DMS153 (cell line): ENCODE measurements around the gene CUTA.

Source experiments
- DNase-seq: peaks from one replicate; lab custom pipeline; 2025; lab: John Stamatoyannopoulos, UW

The CUTA gene, protein sequence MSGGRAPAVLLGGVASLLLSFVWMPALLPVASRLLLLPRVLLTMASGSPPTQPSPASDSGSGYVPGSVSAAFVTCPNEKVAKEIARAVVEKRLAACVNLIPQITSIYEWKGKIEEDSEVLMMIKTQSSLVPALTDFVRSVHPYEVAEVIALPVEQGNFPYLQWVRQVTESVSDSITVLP

DNA sequence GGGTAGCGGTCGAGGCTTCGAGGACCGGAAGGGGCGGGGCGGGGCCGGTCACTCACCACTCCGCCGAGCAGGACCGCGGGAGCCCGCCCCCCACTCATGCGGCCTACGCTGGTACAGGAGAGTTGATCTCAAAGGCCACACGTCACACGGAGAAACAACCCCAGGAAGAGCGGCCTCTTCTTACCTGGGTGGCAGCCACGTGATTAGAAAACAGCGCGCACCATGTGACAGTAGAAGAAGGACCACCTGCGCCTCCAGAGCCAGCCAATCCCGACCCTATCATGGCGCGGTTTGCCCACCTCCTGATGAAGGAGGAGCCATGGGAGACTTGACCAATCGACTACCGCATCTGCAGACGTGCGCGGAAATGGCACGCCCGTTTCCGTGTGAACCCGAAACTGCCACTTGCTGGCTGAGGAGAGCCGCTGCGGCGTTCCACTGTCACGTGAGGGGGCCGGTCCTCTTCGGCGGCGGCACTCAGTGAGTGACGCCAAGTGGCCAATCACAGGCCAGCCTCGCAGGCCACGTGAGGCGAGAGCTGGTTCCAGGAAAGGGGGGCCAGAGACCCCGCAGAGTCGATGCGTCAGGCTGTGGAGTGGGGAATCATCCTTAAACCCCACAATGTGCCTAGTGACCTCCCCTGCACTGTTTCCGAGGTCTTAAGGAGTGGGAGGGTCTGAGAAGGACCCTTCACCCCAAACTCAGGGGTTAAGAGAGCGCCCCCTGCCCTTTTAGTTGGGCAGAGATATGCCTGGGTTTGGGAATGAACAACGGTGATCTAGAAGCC lies at the start of gene CUTA:
TSS of gene CUTA (minus strand) at position 205 of the 787 bp plus-strand sequence. CDS start at position 98, 107 bp downstream.
- peak; percentile 100 for DNase-seq

DNA sequence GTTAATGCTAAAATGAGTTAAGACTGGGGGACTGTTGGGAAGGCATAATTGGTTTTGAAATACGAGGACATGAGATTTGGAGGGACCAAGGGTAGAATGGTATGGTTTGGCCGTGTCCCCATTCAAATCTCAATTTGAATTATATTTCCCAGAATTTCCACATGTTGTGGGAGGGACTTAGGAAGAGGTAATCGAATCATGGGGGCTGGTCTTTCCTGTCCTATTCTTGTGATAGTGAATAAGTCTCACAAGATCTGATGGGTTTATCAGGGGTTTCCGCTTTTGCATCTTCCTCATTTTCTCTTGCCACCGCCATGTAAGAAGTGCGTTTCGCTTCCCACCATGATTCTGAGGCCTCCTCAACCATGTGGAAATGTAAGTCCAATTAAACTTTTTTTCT lies 49.2 kb upstream of the CUTA start:
- no peak for DNase-seq

DNA sequence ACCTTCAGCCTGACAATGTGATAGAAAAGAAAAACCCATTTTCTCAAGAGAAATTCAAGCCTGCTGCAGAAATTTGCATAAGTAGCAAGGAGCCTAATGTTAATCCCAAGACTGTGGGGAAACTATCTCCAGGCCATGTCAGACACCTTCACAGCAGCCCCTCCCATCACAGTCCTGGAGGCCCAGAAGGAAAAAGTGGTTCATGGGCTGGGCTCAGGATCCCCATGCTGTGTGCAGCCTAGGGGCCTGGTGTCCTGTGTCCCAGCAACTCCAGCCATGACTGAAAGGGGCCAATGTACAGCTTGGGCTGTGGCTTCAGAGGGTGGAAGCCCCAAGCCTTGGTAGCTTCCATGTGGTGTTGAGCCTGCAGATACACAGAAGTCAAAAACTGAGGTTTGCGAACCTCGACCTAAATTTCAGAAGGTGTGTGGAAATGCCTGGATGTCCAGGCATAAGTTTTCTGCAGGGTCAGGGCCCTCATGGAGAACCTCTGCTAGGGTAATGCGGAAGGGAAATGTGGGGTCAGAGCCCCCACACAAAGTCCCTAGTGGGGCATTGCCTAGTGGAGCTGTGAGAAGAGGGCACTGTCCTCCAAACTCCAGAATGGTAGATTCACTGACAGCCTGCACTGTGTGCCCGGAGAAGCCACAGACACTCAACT lies 48.3 kb upstream of the CUTA start:
- no peak for DNase-seq

DNA sequence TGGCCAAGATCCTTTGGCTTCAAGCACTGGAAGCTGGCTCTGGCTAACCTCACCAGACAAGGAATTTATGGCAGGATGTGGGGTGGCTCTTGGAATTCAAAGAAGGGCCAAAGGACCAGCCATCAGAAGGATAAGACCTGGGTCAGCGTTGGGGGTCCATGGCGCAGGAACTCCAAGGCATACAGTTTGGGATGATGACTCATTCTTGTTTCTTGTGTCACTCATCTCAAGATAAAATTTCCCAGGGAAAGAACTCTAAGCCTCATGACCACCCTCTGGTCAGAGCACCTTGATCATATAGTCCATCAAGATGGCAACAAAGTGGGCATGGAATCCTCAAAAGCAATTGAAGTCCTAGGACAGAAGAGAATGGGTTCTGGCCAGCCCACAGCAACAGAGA lies 41.3 kb upstream of the CUTA start:
- no peak for DNase-seq

DNA sequence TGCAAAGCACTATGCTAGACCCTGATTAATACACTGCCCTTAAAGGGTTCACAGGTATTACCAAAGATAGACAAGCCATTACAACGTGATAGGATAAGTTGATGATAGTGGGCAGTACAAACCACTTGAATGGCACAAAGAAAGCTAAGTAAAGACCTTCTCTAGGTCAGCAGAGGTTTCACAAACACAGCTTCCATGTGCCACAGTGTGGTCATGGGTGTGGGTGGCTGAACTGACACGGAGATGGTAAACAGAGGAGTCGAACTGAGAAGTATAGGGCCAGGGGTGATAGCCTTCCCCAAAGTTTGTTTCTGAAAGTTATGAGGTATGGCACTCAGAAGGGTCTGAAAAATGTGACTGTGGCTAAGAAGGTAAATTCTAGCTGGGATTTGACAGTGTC lies 40.8 kb upstream of the CUTA start:
- no peak for DNase-seq

DNA sequence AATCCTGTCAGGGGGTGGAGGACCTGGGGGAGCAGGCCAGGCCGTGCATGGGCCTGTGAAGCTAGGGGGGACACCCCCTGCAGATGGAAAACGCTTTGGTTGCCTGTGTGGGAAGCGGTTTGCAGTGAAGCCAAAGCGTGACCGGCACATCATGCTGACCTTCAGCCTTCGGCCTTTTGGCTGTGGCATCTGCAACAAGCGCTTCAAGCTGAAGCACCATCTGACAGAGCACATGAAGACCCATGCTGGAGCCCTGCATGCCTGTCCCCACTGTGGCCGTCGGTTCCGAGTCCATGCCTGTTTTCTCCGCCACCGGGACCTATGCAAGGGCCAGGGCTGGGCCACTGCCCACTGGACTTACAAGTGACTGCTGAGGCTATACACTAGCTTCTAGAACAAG lies 38.2 kb upstream of the CUTA start:
- no peak for DNase-seq

DNA sequence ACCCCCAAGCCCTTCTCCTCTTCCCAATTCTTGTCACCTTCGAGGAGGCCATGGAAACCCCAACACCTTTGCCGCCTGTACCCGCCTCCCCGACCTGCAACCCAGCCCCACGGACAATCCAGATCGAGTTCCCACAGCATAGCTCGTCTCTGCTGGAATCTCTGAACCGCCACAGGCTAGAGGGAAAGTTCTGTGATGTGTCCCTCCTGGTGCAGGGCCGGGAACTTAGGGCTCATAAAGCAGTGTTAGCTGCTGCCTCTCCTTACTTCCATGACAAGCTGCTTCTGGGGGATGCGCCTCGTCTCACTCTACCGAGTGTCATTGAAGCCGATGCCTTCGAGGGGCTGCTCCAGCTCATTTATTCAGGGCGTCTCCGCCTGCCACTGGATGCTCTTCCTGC lies 37.1 kb upstream of the CUTA start:
- no peak for DNase-seq

DNA sequence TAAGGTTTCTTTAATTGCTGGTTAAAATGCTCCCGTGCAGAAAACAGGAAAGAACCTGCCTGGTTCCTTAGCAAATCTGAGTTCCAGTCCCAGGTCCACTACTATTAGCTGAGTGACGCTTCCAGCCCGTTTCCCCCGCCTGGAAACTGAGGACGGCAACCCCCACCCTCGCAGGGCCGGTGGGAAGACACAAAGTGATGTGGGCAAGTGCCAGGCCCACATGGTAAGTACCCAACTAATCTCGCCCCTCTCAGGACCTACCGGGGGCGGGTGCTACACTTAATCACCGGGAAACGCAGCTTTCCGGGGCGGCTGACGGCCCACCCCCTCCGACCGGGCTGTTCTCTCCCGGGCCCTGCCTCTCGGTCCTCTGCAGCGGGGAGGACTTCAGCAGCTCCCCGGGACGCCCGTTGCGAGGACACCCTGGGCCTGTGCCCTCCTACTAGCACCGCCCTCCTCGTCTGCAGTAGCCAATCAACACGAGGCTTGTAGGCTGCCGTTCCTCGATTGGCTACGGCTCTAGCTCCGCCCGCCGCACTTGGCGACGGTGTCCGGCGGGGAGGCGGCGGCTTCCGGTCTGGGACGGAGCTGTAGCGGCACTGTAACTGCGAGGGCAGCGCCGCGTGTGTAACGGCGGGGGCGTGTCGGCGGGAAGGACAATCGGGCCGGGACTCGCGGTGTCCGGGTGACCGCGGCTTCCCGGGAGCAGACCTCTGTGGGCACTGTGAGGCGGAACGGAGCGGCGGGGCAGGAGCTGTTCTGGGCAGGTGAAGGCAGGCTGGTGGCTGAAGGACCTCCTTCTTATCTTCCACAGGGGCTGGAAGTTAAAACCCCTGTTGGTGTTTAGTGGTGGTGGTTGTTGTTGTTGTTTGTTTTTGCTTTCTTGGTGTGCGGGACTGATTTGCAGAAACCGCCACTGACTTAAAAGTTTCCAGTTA lies 36.4 kb upstream of the CUTA start, which contains the start of gene ZBTB9:
TSS of gene ZBTB9 (plus strand) at position 568 of the 938 bp plus-strand sequence. CDS start 525 bp downstream, outside the sequence.
- peak; percentile 94 for DNase-seq

DNA sequence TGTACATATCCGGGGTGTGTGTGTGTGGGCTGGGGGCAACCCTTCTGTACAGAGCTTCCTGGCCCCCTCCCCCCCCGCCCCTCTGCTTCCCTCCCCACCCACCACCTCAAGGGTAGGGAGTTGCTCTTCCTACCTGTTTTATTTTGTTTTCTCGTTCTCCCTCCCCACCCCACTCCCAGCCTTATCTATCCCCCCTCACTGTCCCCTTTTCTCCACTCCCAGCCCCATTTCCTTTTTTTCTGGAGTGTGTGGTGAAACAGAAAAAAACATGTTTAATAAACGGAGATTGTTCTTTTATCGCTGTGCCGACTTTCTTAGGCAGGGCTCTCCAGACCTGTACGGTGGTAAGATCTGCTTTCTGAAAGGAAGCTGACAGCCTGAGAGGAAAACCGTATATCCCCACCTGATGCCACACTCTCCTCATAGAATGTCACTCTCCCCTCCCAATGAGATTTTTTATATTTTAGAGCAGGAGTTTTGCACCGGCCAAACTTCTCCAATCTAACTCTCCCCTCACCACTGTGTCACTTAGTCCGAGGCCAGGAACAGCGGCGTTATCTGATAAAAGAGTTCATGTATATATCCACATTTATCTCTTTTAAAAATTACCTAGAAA lies 35.6 kb upstream of the CUTA start:
- DNase-seq, result no peak

DNA sequence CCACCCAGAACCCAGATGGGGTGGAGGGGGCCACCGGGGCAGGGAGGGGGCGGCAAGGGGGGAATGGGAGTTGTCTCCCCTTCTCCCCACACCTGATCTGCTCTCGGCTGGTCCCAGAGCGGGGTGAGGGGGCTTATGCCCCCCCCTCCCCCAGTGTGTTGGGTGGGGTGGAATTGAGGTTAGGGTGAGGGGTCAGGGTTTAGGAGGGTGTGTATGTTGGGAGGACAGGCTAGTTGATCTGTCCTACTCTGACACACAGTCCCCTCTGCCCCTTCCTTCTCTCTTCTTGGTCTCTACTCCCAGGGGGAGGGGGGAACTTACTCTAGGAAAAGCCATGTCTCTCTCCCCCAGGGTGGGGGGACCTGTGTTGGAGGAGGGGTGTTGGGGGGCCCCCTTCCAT lies 34.6 kb upstream of the CUTA start:
- no peak for DNase-seq

DNA sequence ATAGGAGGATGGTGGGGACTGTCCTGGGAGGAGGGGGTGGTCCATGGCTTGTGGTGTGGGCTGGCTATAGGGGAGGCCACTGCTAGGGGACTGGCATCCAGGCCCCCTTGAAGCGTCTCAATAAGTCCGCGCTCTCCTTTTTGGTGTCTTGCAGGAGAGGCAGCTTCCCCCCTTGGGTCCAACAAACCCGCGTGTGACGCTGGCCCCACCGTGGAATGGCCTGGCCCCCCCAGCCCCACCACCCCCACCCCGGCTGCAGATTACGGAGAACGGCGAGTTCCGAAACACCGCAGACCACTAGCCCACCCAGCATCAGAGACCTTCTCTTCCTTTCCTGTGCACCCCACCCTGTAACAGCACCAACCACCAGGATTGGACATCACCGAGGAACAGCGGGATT lies 33.7 kb upstream of the CUTA start:
- no peak for DNase-seq

DNA sequence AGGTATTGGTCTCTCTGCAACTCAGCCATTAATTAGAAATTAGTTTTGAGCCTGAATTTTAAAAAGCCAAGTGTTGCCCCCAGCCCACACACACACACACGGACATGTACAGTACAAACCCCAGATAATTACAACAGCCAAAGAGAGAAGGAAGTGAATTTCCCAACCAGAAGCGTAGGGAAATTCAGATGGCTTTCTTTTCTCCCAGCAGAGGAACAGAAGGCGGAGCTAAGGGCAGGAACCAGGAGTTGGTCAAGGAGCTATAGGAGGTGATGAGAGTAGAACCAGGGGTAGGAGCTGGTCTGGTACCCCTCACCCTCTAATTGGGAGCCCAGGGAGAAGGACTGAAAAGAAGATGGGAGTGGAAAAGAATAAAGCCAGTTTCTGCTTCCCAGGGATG lies 32.5 kb upstream of the CUTA start:
- no peak for DNase-seq

DNA sequence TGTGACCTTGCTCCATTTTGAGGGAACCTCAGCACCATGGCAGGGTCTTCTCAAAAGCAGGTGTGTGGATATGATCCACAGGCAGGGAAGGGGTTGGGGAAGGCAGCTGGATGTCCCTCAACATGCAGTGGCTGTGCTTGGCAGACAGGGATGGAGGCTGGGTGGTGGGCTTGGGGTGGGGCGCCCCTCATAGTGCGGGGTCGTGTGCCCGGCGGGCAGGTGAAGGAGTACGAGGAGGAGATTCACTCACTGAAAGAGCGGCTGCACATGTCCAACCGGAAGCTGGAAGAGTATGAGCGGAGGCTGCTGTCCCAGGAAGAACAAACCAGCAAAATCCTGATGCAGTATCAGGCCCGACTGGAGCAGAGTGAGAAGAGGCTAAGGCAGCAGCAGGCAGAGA lies 28.4 kb upstream of the CUTA start:
- no peak for DNase-seq

DNA sequence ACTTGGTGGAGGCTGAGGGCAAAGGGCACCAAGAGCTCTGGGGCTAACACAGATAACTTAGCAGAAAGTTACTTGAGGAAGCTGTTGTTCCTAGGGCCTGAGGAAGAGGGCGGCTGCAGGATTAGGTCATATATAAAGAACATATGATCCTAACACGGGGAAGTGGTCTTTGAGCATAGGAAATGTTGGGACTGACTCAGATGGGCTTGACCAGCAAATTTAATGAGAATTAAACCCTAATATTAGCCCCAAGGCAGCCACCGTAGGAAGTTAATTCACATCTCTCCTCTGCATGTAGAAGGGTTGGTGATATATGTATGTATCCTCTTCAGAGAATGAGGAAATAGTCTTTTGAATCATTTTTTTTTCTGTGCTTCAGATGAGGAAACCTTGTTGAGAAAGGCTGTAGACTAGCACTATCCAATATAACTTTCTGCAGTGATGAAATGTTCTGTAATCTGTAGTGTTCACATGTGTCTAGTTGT lies 27.3 kb upstream of the CUTA start:
- DNase-seq, result no peak

DNA sequence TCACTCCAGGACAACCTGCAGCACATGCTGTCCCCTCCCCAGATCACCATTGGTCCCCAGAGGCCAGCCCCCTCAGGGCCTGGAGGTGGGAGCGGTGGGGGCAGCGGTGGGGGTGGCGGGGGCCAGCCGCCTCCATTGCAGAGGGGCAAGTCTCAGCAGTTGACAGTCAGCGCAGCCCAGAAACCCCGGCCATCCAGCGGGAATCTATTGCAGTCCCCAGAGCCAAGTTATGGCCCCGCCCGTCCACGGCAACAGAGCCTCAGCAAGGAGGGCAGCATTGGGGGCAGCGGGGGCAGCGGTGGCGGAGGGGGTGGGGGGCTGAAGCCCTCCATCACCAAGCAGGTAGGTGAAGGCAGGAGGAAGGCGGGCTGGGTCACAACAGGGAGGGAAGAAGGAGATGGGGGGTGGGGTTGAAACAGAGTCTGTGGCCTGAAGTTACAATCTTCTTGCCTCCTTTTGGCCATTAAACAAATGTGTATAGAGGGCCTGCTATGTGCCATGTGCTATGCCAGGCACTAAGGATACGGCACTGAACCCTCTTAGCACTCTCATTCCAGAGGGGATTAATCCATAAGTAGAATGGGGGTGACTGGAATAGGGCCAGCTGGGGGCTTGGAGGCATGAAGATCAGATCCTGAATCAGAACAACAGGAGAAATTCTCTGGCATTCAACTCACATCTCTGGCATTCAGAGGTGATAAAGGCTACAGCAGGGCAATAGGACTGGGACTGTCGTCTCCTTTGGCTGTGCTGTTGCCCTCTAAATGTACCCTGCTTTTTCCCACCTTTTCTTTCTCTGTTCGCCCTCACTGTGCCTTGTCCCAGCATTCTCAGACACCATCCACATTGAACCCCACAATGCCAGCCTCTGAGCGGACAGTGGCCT lies 26.0 kb upstream of the CUTA start:
- no peak for DNase-seq

DNA sequence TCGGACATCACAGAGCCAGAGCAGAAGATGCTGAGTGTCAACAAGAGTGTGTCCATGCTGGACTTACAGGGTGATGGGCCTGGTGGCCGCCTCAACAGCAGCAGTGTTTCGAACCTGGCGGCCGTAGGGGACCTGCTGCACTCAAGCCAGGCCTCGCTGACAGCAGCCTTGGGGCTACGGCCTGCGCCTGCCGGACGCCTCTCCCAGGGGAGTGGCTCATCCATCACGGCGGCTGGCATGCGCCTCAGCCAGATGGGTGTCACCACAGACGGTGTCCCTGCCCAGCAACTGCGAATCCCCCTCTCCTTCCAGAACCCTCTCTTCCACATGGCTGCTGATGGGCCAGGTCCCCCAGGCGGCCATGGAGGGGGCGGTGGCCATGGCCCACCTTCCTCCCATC lies 25.1 kb upstream of the CUTA start:
- DNase-seq, result no peak

DNA sequence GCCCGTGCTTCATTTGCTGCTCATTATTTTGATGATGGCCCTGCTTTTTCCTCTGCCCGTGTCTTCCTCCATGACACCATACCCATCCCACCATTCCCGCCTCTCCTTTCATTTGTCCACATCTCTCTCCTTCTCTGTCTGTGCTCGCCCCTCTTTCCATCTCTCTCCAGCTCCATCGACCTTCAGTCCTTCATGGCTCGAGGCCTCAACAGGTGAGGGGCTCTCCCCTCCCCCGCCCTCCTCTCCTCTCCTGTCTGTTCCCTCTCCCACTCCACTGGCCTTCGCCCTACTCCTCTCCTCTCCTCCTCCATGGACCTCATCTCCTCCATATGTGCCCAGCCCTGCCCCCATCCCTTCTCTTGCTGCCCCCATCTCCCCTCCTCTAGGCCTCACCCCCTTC lies 24.4 kb upstream of the CUTA start:
- no peak for DNase-seq

DNA sequence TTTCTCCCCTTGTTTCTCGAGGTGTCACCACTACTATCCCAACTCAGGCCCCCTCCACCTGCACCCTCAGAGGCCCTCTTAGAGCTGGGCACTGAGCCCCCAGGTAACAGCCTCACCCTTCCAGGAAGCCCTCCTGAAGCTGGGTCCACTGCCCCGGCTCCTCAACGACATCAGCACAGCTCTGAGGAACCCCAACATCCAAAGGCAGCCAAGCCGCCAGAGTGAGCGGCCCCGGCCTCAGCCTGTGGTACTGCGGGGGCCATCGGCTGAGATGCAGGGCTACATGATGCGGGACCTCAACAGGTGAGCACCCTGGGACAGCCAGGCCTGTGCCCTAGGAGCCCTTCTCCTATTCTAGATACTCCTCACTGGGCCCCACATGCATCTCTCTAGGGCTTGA lies 23.6 kb upstream of the CUTA start:
- DNase-seq, result no peak

DNA sequence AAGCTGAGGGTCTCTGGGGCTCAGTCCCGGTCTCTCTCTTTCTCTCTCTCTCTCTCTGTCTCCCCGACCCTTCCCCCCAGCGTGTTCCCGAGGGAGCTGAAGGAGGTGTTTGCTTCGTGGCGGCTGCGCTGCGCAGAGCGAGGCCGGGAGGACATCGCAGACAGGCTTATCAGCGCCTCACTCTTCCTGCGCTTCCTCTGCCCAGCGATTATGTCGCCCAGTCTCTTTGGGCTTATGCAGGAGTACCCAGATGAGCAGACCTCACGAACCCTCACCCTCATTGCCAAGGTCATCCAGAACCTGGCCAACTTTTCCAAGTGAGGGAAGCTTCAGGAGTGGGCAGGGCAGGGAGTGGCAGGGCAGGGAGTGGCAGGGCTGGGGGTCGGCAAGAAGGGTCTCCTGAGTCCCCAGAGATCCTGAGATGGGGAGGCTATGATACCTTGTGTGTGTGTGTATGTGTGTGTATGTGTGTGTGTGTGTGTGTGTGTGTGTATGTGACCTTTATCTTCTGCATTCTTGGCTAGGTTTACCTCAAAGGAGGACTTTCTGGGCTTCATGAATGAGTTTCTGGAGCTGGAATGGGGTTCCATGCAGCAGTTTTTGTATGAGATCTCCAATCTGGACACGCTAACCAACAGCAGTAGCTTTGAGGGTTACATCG lies 22.9 kb upstream of the CUTA start:
- no peak for DNase-seq
